Glomerular visceral epithelial cell (primary cell): Measurements from ENCODE around the gene ECEL1.

Source experiments
- DNase-seq: peaks from one replicate; pipeline ENCODE4 v3.0.0-alpha.2; 2016; ENCODE audit errors: extremely low spot score

Gene ECEL1

DNA sequence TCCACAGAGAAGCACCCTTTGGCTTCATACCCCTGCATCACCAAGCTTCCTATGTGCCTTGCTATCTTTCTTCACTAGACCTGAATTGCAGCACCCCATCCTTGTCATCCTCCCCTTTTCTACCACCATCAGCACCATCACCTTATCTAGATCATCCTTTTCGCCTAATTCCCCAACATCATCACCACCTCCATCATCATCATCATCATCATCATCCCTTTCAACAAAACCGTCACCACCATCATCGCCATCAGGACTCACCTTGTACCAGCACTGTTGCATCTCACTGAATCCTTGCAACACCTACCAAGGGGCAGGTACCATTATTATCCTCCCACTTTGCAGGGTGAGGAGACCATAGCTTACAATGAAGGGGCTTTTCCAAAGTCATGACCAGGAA is 10.8 kb upstream of the ECEL1 start:
- DNase-seq: no peak

DNA sequence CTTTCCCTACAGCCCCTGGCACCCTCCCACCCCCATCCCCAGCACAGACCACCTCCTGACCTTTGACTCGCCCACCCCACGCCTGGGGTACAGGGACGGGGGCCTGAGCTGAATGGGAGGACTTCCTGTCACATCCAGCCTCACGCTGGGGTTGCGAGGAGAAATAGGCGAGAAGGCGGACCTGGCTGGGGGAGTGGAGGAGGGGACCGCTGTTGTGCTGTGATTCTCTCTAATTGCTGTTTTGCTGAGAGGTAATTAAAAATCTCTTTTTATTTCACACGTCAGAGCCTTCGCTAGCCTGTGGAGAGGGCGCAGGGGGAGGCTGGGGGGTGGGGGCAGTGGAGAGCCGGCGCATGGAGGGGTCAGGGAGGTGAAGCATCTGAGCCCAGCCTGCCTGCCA is 9.7 kb upstream of the ECEL1 start:
- no peak for DNase-seq

DNA sequence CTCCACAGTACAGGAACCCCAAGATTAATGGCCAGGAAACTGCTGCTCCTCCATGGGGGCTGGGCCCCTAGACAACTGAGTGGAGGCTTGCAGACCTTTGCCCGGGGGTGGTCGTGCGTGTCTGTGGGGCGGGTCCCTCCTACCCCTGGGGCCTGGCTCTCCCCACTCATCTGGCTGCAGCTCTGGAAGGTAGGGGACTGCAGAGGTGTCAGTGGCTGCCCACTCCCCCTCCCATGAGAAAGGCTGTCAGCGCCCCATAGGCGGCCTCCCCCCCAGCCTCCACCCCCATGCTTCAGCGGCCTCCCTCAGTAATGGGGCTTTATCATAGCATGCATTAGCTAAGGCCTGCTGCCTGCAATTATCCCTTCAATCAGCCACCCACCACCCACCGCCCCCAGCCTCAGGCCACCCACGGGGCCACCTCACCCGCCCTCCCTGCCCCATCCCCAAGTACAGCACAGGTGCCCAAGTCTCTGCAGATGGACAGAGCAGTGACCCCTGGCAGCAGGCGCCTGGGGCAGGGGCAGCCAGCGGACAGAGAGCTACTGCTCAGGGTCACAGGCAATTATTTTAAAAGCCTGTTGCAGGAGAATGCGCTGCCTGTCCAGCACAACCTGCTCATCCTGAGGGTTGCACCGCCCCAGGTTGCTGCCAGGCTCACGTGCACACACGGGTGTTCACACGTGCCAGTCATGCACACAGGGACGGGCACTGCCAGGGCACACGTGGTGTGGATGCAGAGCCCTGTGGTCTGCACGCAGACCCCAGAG is 9.1 kb upstream of the ECEL1 start:
- no peak for DNase-seq

DNA sequence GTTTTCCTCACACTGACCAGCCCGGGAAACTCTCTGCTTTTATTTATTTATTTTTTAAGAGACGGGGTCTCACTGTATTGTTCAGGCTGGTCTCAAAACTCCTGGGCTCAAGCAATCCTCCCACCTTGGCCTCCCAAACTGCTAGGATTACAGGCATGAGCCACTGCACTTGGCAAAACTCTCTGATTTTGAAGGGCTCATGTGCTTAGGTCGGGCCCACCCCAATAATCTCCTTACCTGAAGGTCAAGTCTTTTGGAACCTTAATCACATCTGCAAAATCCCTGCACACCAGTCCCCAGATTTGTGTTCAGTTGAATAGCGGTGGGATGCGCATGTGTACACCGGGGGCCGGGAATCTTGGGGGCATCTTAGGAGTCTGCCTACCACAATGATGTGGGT is 7.7 kb upstream of the ECEL1 start:
- DNase-seq: no peak

DNA sequence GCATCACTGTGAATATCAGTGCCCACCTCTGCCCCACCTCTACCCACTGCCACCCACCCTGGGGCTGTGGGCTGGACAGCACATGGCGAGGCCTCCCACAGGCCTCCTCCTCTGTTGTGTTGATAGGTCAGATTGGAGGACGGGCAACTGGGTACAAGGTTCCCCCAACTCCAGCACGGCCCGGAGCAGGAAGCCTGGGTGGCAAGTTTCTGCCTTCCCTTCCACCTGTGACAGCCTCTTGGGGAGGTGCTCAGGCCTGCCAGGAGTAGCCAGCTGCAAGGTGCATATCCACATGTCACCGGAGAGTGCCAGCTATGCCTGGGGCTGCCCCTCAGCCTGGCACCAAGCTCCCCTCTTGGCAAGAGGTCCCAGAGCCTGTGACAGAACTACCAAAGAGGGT is 6.9 kb upstream of the ECEL1 start:
- no peak for DNase-seq

DNA sequence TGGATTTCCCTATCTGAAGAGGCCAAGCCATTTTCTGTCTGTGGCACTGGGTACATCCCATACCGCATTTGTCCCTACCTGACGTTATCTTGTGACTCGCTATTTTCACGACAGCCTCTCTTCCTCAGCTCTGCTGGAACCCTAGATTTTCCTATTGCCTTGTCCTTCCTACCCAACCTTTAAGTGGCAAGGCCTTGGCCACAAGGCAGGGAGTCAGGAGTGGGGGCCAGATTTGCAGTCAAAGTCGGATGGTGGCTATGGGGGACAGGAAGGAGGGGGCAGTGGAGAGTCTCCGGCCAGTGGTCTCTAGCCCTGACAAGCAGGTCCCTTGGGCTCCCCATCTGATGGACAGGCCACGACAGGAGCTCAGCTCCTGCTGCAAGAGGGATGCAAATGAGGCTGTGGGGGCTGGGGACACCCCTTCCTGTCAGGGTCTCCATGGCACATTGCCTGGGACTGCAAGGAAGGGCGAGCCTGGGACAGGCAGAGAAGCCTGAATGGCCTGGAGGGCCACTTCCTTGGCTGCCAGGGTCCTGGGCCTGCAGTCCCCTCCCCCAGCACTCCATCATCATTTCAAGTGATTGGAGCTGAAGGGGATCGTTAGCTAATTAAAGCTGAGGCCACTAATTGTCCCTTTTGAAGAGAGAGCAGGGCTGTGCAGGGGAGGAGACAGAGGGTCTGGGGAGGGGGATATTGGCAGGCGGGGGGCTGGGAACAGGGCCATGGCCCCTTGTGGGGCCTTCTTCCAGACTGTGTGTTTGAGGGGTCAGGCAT is 6.3 kb upstream of the ECEL1 start:
- no peak for DNase-seq

DNA sequence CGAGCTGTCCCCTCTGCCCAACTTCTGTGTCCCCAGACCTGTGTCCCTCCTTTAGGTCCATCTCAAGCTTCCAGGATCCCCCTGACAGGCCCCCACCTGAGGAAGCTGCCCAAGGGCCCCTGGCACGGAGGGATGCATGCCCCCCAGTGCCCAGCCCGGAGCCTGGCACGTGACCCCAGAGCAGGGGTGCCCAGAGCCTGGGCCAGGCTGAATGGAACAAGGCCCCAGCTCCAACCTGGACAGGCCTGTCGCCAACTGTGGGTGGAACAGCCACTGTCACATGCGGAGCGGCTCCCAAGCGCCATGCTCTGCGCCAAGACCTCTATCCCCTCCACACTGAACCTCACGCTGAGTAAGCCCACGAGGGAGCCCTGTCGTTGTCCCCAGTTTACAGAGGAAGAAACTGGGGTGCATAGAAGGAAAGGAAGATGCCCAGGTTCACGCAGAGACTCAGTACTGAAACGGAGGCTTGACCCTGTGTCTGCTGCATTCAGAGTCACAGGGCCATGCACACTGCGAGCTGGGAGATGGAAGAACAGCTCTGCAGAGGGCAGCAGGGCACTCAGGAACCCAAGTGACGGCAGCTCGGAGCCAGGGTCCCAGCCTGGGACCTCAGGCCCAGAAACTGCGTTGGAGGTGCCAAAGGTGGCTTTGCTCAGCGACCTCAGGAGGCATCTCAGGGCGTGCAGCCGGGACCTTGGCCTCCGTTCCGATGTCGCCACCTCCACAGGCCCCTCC is 5.5 kb upstream of the ECEL1 start:
- DNase-seq: no peak

DNA sequence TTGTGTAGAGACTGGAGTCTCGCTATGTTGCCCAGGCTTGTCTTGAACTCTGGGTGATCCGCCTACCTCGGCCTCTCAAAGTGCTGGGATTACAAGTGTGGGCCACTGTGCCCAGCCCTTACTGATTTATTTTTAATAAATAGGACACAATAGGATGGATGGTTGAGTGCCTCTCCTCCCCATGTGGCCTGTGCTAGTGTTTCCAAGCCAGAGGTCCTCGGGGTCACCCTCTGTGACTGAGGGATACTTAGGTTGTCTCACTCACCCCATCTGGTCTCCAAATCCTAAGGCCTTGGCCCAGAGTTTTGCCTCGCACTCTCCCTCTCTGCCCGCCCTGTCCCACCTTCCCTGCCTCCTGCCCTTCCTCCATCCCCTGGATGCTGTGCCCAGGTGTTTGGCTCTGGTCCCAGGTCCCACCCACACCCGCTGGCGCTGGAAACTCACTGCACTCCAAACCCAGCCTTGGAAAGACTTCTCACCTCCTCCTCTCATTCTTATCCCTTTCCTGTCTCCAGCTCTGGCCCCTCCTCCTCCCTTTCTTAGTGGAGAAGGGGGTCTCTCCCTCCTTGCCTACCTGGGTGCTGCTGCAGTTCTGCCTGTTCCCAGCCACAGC is 4.7 kb upstream of the ECEL1 start:
- DNase-seq: no peak

DNA sequence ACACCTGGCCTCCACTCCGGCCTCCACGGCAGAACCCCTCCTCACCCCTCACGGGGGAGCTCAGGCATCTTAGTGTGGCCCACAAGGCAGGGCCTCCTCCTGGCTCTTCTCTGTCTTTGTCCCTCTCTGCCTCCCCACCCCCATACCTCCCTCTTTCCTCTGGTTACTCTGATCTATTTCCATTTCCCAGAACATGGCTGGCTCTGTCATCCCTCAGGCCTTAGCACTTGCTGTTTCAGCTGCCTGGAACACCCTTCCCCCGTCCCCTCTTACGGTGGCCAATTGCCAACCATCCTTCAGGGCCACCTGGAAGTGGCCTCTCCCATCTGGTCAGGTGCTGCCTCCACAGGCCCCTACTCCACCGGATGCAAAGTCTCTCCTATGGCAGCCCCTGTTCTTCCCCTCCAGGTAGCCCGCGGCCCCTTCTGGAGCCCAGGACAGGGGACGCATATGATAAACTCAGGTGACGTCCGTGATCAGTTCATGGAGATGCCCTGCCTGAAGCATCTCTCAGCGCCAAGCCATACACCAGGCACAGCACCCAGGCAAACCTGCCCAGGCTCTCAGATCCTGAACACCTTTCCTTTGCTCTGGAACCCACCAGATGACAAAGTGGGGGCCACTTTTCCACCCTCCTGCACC is 3.6 kb upstream of the ECEL1 start:
- DNase-seq: no peak

DNA sequence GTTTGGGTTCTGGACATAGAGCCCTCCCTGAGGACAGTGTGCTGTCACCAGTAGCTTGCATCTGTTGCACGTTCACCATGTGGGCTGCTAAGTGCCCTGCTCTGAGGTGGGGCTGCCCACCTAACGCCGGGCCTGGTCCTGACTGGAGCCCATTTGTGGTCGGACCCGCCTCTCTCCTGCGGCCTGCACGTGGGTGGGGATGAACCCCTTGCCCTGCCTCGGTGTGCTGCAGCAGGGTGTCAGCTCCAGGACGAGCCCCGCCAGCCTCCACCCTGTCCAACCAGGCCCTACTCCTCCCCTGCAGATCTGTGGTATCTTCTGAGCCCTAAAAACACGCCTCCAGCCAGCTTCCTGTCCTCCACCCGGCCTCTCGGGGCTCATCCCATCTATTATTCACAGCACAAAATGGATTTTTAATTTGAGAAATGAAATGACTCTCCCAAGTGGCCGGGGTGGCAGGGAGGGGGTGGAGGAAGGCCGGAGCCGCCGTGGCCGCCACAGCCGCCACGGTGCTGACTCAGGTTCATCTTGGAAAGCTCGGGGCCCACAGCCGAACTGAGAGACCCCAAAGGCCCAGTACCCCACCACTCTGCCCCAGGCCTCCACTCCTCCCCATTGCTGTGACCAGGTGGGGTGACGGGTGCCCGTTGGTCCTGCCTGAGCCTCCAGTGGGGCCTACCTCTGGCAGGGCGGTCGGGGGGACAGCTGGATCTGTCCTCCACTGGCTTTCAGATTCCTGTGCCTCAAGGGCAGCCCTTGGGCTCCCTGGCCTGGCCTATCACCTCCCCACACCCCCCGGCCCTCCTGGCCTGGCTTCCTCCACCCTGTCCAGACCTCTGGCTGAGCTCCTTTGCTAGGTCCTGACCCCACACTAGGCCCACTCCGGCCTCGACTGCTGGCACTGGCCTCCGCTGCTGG is 2.8 kb upstream of the ECEL1 start:
- no peak for DNase-seq

DNA sequence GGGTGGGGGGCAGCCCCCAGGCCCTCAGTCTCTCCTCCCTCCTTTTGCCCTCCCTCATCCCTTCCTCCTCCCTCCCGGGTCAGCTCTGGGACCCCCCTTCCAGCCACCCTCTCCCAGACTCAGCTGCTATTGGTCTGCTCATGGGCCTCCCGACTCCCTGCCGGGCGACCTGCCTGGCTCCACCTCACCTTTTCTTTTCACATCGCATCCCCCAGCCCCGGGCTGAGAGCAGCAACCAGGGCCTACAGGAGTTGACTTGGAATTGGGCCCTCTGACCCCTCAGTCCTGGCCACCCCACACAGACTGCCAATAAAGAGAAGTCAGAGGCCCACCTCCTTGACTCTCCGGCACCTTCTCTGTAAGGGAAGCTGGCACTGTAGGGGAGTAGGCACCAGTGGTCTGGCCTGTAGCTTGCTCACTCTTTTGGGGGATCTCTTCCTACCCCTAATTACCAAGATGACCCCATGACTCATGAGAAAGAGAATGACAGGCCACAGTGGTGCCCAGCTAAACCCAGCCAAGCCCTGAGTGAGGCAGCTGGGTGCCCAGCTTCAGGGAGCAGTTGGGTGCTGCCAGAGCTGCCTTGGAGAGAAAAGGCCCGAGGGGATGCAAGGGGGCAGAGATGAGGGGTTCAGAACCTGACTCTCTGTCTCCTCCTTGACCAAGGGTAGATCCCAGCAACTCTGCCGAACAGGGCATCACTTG is 2.0 kb upstream of the ECEL1 start:
- DNase-seq: no peak

DNA sequence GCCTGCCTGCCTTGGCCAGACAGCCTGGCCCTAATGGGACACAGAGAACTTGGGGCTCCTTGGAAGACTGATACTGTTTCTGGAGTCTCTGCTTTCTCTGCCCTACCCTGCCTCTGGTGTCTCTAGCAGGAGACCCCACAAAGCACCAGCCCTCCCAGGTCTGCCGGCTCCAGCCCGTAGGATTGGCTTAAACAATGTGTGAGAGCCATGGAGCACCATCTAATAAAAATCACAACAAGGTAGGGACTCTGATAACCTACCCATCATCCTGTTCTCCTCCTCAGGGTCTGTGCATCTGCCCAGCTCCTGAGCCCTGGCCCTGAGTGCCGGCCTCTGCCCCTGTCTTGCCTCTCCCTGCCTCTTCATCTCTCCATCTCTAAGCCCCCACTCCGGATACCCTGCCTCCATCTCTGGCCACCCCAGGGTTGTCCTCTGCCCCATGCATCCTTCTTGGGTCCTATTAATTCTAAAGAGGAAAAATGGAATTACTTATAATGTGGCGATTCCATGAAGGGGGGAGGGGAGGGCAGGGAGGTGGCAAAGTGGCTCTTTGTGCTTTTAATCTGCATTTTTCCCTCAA is 1.2 kb upstream of the ECEL1 start:
- DNase-seq: no peak

DNA sequence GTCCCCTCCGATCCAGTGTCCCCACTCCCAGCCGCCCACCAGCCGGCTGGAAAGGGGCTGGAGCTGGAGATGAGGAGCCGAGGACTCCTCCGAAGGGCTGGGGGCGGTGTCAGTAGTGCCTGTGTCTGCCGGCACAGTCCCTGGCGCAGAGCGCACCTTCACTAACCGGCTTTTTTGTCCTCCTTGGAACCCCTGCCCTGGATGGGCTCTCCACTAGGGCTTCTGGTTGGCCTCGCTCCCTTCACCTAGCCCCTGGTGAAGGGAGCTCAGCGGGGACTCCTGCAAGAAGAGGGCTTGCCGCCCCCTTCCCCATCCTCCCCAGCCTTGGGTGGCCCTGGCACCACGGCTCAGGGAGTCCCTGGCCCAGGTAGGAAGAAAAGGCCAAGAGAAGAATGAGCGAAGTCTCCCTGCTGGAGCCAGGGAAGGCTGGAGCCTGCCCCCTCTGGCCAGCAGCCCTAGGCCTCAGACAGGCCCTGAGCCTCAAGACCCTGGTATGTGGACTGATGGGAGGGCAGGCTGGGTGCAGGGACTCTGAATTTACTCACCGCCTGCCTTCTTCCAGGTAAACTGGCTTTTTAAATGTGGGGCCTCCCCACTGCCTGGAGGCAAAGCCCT is 570 bp upstream of the ECEL1 start:
- no peak for DNase-seq

DNA sequence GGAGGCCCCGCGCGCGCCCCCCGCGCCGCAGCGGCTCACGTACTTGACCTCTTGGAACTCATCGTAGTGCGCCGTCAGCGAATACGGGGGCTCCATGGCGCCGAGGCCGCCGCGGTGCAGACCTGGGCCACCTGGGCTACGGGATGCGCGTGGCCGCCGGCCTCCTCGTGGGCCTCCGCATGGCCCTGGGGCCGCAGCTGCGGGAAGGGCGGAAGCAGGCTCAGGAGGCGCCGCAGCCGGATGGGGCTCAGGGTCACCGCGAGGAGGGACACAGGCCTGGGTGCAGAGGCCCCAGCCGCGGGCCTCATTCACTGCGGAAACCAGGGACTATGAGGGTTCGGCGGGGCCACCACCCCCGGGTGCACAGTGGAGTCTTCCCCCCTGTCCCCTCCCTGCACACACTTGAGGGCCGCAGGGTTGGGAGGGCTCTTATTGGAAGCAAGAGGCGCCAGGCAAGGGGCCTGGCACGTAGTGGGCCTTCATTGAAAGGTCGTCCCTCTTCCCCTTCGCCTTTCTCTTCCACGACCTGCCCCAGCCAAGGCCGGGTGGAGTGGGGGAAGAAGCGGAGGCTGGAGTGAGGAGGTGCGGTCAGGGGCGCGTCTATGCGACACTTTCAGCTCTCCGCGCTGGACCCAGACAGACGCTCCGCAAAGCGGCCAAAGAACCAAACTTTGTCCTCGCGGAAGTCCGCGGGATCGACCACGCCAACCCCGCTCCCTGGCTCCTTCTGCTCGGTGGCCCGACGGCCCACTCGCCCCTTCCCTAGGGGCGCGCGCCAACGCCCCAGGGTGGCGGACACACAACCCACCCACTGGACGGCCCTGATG is 863 bp downstream of the ECEL1 start:
- no peak for DNase-seq

DNA sequence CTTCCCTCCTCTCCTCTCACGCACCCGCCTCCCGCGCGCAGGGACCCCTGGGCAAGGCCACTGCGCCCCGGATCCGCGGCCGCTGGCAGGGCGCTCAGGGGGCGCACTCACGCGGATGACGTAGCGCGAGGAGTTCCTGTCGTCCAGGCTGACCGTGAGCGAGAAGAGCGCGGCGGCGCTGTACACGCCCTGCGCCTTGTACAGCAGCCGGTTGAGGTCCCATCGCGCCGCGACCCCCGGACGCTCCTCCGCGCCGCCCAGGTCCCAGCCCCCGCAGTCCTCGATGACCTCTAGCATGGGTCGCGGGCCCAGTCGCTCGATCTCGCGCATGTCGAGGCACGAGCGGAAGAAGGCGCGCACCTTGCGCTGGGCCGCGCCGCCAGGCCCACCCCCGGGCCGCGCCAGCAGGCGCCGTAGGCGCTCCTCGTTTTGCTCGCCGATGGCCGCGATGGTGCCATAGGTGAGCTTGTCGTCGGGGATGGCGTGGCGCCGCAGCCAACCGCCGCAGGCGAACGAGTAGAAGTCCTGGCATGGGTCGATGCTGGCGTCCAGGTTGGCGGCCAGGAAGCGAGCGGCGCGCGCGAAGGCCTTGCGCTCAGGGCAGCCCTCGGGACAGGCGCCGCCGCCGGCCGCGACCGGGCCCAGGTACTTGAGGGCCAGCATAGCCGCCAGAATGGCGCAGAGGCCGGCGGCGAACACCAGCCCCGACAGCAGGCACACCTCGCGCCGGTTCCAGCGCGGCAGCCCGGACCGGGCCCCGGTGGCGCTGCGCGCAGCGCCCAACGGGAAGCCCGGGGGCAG is 1.7 kb downstream of the ECEL1 start:
- no peak for DNase-seq

DNA sequence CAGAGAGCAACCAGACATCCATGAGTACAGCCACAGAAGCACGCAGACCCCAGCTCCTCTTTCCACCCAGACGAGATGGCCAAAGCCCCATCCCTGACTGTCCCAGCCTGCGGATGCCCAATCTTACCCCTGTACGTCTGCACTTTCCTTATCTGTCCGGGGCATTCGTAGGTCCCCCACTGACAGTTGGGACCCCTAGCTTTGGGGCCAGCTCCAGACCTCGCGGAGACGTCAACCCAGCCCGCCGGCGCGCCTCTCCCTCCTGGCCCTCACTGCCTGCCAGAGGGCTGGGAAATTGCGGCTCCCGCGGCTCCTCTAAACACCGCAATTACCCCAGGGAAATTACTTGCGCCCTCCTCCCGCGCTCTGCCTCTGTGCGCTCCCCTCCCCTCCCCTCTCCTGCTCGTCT is 2.3 kb downstream of the ECEL1 start:
- no peak for DNase-seq

DNA sequence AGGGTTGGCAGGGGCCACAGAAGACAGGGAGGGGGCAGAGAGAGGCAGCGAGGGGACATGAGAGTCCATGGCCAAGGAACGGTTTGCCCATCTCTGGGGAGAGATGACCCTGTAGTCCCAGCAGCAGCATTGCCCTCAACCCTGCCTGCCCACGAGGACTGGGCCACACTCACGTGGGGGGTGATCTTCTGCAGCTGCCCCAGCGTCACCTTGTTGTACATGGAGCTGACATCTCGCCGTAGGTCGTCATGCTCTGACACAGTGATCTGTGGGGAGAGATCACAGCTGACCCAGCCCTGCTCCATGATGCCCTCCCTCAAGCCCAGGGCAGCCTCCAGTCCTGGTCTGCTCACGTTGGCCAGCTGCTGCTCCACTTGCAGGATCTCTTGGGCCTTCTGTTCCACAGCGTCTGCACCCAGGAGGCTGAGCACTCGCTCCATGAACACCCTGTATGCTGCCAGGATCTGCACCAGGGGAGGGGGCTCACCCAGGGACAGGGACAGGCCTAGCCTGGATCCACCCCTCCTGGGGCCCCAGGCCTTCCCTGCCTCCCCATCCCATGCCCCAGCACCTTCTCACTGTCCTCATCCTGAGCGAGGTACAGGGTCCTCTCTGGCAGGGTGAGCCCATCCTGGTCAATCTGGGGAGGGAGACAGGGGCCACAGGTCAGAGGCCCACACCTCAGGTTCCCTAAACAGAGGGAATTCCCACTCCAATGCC is 2.8 kb downstream of the ECEL1 start:
- no peak for DNase-seq
